Smooth muscle cell (in vitro differentiated cells): ENCODE data around the gene MELK. TPM values are rescaled to one million over a fixed set of nuclear protein-coding genes. Genes with fewer than 3 reads are reported as not detected.

ENCODE experiments used
- DNase-seq: peaks from one replicate; lab custom pipeline; 2025; ENCODE audit not compliant: unreplicated experiment; lab: John Stamatoyannopoulos, UW
- H2AFZ ChIP-seq: fragments of 200-600 bp; sonication (generic); 2 replicates; pipeline ENCODE4 v1.6.0; 2016; ENCODE audit warnings: antibody characterized with exemption, low read depth, mild to moderate bottlenecking
- H3F3A ChIP-seq: fragments of 200-600 bp; sonication (generic); 2 replicates; pipeline ENCODE4 v1.6.0; 2017; ENCODE audit warnings: antibody characterized with exemption, low read depth
- H3K27ac ChIP-seq: fragments of 200-600 bp; sonication (generic); 2 replicates; pipeline ENCODE4 v1.5.1; 2016; ENCODE audit warnings: low read depth, mild to moderate bottlenecking
- H3K27me3 ChIP-seq: fragments of 200-600 bp; sonication (generic); 2 replicates; pipeline ENCODE4 v1.6.1; 2016; ENCODE audit warnings: low read depth, mild to moderate bottlenecking
- H3K36me3 ChIP-seq: fragments of 200-600 bp; sonication (generic); 2 replicates; pipeline ENCODE4 v1.5.1; 2016; ENCODE audit warnings: low read depth
- H3K4me1 ChIP-seq: fragments of 200-600 bp; sonication (generic); 2 replicates; pipeline ENCODE4 v1.5.1; 2016; ENCODE audit warnings: low read depth
- H3K4me2 ChIP-seq: fragments of 200-600 bp; sonication (generic); 2 replicates; pipeline ENCODE4 v1.6.0; 2016; ENCODE audit warnings: mild to moderate bottlenecking
- H3K4me3 ChIP-seq: fragments of 200-600 bp; sonication (generic); 2 replicates; pipeline ENCODE4 v1.5.1; 2016; ENCODE audit warnings: mild to moderate bottlenecking
- H3K79me2 ChIP-seq: fragments of 200-600 bp; sonication (generic); 2 replicates; pipeline ENCODE4 v1.6.0; 2016; ENCODE audit warnings: low read depth, mild to moderate bottlenecking
- H3K9ac ChIP-seq: fragments of 200-600 bp; sonication (generic); 2 replicates; pipeline ENCODE4 v1.6.0; 2016; ENCODE audit warnings: low read depth
- H3K9me3 ChIP-seq: fragments of 200-600 bp; sonication (generic); replicated peaks from 2 replicates; pipeline ENCODE4 v1.5.1; 2016; ENCODE audit warnings: low read depth
- H4K20me1 ChIP-seq: fragments of 200-600 bp; sonication (generic); 2 replicates; pipeline ENCODE4 v1.6.0; 2016; ENCODE audit warnings: low read depth
- WGBS: methylation state at CpG from one replicate; pipeline ENCODE4 v1.1.7; 2016; ENCODE audit warnings: low lambda C conversion rate; 5-methylcytosine and 5-hydroxymethylcytosine counted together
- polyA plus RNA-seq: library from polyadenylated mRNA; unstranded; fragments of >200 nt; fragmentation: Nextera tagmentation; extraction: Ambion mirVana; gene quantifications from 2 replicates; pipeline ENCODE4 v1.2.1, GENCODE V29; 2016
- total RNA-seq: library from RNA; depleted of rRNA; stranded (reverse); fragments of >200 nt; gene quantifications from 2 replicates; pipeline ENCODE4 v1.2.3, GENCODE V29; 2014
- TF ChIP-seq, protein P1 (sequence below): fragments of 200-600 bp; sonication (generic); IDR thresholded peaks from 2 replicates; pipeline ENCODE4 v1.5.1; 2017; ENCODE audit warnings: borderline replicate concordance, mild to moderate bottlenecking, antibody characterized with exemption; ENCODE audit not compliant: insufficient read depth, poor library complexity, severe bottlenecking

MELK gene
- total and polyA plus RNA-seq, 2 experiments from 2014 or later, result 20.1 to 25.3 TPM

DNA sequence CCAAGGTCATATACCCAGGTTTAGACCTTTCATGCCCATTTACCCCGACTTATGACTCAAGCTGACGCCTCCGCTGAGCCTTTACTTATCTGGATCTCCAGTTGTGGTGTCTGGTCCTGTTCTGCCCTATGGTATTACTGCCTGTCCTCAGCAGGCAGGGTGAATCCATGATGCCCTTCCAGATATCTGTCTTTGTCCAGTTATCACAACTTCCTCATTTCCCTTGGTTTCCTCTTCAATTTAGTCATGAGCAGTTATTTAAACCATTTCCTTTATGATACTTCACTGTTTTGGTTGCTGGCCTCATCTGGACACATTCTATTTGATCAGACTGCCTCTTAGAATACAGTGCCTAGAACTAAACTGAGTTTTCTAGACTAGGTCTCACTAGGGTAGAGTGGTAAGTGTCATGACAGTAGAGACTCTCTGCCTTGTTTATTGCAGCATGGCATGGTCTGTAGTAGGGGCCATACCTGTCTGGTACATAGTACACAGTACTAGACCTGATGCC is 93.3 kb downstream of the MELK start:
- no peaks in the 10 kb centered on the region for H3K4me1 ChIP-seq

DNA sequence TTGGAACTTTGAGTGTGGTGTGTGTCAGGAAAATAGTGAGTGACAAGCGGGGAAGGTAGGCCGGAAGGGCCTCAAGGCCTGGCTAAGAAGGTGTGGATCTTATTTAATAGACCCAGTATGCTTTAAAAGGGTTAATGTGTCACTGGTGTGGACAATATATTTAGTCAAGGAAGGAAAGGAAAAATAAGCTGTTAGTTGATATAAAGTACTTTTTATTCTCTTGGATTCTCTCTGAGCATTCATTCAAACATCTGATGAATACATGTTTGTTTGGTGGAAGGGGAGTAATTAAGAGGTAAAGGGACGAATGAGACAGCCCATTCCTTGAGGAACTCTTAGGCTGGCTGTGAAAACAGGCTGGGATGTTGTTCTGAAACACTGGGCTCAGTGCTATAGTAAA is 98.9 kb downstream of the MELK start:
- Histone ChIP-seq H3K9me3 (no peaks in the 10 kb centered on the region), H3K4me1 (no peaks in the 10 kb centered on the region), H3K36me3 (no peaks in the 10 kb centered on the region), H3K79me2 (no peaks in the 10 kb centered on the region), H2AFZ (no peak overlapping the region), H3K9ac (no peak overlapping the region), H4K20me1 (no peaks in the 10 kb centered on the region), H3K4me2 (no peak overlapping the region), H3K4me3 (no peak overlapping the region), H3K27ac (no peak overlapping the region), H3F3A (no peaks in the 10 kb centered on the region), H3K27me3 (no peaks in the 10 kb centered on the region)
- WGBS, result 96% methylated on average over 3 of the region's 3 CpGs
- DNase-seq, result no peak
- TF ChIP-seq, protein P1, sequence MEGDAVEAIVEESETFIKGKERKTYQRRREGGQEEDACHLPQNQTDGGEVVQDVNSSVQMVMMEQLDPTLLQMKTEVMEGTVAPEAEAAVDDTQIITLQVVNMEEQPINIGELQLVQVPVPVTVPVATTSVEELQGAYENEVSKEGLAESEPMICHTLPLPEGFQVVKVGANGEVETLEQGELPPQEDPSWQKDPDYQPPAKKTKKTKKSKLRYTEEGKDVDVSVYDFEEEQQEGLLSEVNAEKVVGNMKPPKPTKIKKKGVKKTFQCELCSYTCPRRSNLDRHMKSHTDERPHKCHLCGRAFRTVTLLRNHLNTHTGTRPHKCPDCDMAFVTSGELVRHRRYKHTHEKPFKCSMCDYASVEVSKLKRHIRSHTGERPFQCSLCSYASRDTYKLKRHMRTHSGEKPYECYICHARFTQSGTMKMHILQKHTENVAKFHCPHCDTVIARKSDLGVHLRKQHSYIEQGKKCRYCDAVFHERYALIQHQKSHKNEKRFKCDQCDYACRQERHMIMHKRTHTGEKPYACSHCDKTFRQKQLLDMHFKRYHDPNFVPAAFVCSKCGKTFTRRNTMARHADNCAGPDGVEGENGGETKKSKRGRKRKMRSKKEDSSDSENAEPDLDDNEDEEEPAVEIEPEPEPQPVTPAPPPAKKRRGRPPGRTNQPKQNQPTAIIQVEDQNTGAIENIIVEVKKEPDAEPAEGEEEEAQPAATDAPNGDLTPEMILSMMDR, result no peak

More for the DNA sequence above, 93.3 kb downstream of the MELK start:
- no peak overlapping the region for H3K27ac ChIP-seq
- H3K9me3 ChIP-seq, result no peaks in the 10 kb centered on the region
- 73% methylated on average over 3 of the region's 3 CpGs for WGBS
- H3F3A ChIP-seq, result no peaks in the 10 kb centered on the region
- H3K9ac ChIP-seq, result no peak overlapping the region
- no peak for DNase-seq
- no peak overlapping the region for H3K4me3 ChIP-seq
- H3K27me3 ChIP-seq, result no peaks in the 10 kb centered on the region
- no peaks in the 10 kb centered on the region for H3K36me3 ChIP-seq
- no peaks in the 10 kb centered on the region for H3K79me2 ChIP-seq
- TF ChIP-seq, protein P1, result no peak
- no peak overlapping the region for H2AFZ ChIP-seq
- H3K4me2 ChIP-seq, result no peak overlapping the region
- H4K20me1 ChIP-seq, result no peaks in the 10 kb centered on the region

DNA sequence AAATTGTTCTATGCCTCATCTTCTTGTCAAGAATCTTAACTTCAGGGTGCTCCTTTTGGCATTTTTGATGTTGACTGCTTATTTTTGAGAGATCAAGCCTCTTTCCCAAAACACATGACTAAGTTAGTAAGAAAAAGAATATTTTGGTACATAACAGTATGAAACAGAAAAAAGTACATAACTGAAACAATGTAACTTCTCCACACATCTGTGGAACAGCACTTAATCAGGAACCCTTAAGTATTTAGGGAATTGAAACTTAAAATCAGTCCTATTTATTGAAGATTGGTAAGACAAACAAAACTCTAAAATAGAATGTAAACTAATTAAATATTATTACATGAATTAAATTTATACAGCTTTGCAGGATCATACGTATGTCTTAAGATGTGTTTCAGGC is 103.4 kb downstream of the MELK start:
- H3K4me1 ChIP-seq, result no peaks in the 10 kb centered on the region
- no peaks in the 10 kb centered on the region for H3K9me3 ChIP-seq
- no peak overlapping the region for H3K4me2 ChIP-seq
- no peaks in the 10 kb centered on the region for H4K20me1 ChIP-seq
- H3K36me3 ChIP-seq, result no peaks in the 10 kb centered on the region
- no peak overlapping the region for H3K9ac ChIP-seq
- no peaks in the 10 kb centered on the region for H3K27me3 ChIP-seq
- DNase-seq, result no peak
- WGBS, result 94% methylated on average over 1 of the region's 1 CpG
- no peaks in the 10 kb centered on the region for H3F3A ChIP-seq
- no peak overlapping the region for H2AFZ ChIP-seq
- TF ChIP-seq, protein P1, result no peak
- H3K79me2 ChIP-seq, result no peaks in the 10 kb centered on the region
- H3K4me3 ChIP-seq, result no peak overlapping the region
- no peak overlapping the region for H3K27ac ChIP-seq

DNA sequence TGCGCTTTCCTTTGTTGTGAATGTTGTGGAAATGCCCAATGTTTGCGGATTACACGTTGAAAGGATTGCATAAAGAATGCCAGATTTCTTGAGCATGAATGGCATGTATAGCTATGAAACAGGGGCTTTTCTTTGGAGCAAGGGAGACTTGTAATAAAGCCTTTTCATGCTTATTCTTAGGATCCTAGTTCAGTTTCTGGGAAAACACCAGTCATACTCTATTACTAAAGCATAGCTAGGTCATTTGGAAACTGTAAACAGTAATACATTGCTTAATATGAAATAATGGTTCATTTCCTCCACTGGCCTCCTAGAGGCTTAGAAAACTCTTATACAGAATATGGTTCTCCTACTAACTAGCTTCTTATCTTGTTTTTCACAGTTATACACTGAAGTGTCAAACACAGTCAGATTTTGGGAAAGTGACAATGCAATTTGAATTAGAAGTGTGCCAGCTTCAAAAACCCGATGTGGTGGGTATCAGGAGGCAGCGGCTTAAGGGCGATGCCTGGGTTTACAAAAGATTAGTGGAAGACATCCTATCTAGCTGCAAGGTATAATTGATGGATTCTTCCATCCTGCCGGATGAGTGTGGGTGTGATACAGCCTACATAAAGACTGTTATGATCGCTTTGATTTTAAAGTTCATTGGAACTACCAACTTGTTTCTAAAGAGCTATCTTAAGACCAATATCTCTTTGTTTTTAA is 104.2 kb downstream of the MELK start:
- Histone ChIP-seq H3K4me3 (no peak overlapping the region), H2AFZ (no peak overlapping the region), H4K20me1 (no peaks in the 10 kb centered on the region), H3K9ac (no peak overlapping the region), H3F3A (no peaks in the 10 kb centered on the region), H3K4me1 (no peaks in the 10 kb centered on the region), H3K27ac (no peak overlapping the region), H3K27me3 (no peaks in the 10 kb centered on the region), H3K9me3 (no peaks in the 10 kb centered on the region), H3K79me2 (no peaks in the 10 kb centered on the region), H3K36me3 (no peaks in the 10 kb centered on the region), H3K4me2 (no peak overlapping the region)
- 93% methylated on average over 8 of the region's 8 CpGs for WGBS
- DNase-seq, result no peak
- TF ChIP-seq, protein P1, result no peak
